H1 (cell line): ENCODE results near the gene SOX12. TPM values are rescaled to one million over a fixed set of nuclear protein-coding genes. Genes with fewer than 3 reads are reported as not detected.

Source experiments
- CTCF ChIA-PET: fragments of 300-600 bp; sonication (Branson Sonifier 250); formaldehyde crosslinking; loops from one replicate; lab custom pipeline; 2021; ENCODE audit not compliant: partially characterized antibody; lab: Charles Lee
- POLR2A ChIA-PET: fragments of 300-600 bp; sonication (Branson Sonifier 250); formaldehyde crosslinking; loops from one replicate; lab custom pipeline; 2021; ENCODE audit warnings: inconsistent platforms; ENCODE audit not compliant: partially characterized antibody; lab: Charles Lee
- DNase-seq, 2 experiments: peaks; one replicate each; pipeline versions ENCODE4 v3.0.0 to v3.0.0-alpha.2; 2010 to 2022; ENCODE audit warnings: low spot score in 2 of 2, low read depth in 1 of 2, mixed read lengths in 1 of 2
- FAIRE-seq: peaks from 2 replicates; lab custom pipeline; 2011; peaks lifted over from hg19 to GRCh38; lab: Jason Lieb, UNC
- H2AFZ ChIP-seq: 2 replicates; pipeline ENCODE4 v1.8.1; 2012; ENCODE audit warnings: low read length, inconsistent platforms
- H2AK5ac ChIP-seq: 2 replicates; pipeline ENCODE4 v1.6.1; 2013; ENCODE audit warnings: low read depth, low read length
- H2BK120ac ChIP-seq: replicated peaks from 2 replicates; pipeline ENCODE3; 2013; ENCODE audit warnings: low read depth, low read length, inconsistent platforms
- H2BK12ac ChIP-seq: 2 replicates; pipeline ENCODE4 v1.6.1; 2013; ENCODE audit warnings: low read depth, low read length
- H2BK15ac ChIP-seq: 2 replicates; pipeline ENCODE4 v1.6.1; 2013; ENCODE audit warnings: low read length
- H2BK20ac ChIP-seq: 2 replicates; pipeline ENCODE4 v1.6.1; 2013; ENCODE audit warnings: low read length
- H2BK5ac ChIP-seq: 2 replicates; pipeline ENCODE4 v1.6.1; 2013; ENCODE audit warnings: low read depth, low read length
- H3K14ac ChIP-seq: 2 replicates; pipeline ENCODE4 v1.6.1; 2013; ENCODE audit warnings: inconsistent platforms; ENCODE audit not compliant: insufficient read length
- H3K18ac ChIP-seq: 2 replicates; pipeline ENCODE4 v1.6.1; 2013; ENCODE audit warnings: low read length; ENCODE audit errors: extremely low read depth
- H3K23ac ChIP-seq: 2 replicates; pipeline ENCODE4 v1.6.1; 2013; ENCODE audit warnings: inconsistent platforms; ENCODE audit not compliant: insufficient read length
- H3K23me2 ChIP-seq: 2 replicates; pipeline ENCODE4 v1.6.1; 2013; ENCODE audit warnings: low read depth, low read length
- H3K27ac ChIP-seq: 2 replicates; pipeline ENCODE4 v1.6.1; 2011; ENCODE audit warnings: low read depth, low read length, inconsistent platforms
- H3K27me3 ChIP-seq, 4 experiments: replicated peaks in 1 of 4; 1 replicate in 1 of 4; 2 replicates in 3 of 4; pipeline versions ENCODE4 v1.6.1 to v1.8.1; 2011 to 2013; ENCODE audit warnings: low read length in 3 of 4, mild to moderate bottlenecking in 3 of 4, inconsistent platforms in 2 of 4, mixed read lengths in 2 of 4, moderate library complexity in 1 of 4; ENCODE audit not compliant: control insufficient read depth in 3 of 4, insufficient read depth in 3 of 4; ENCODE audit errors: extremely low read depth in 1 of 4
- H3K36me3 ChIP-seq, 4 experiments: 2 replicates each; pipeline versions ENCODE4 v1.6.1 to v1.8.1; 2011 to 2013; ENCODE audit warnings: mild to moderate bottlenecking in 4 of 4, low read length in 3 of 4, moderate library complexity in 2 of 4, control low read depth in 1 of 4, inconsistent platforms in 1 of 4; ENCODE audit not compliant: insufficient read depth in 4 of 4, control insufficient read depth in 2 of 4
- H3K4ac ChIP-seq: replicated peaks from 2 replicates; pipeline ENCODE3; 2013; ENCODE audit warnings: low read length, low read depth, mixed read lengths, inconsistent platforms; ENCODE audit not compliant: insufficient read length
- H3K4me1 ChIP-seq, 4 experiments: replicated peaks in 1 of 4; 1 replicate in 1 of 4; 2 replicates in 3 of 4; pipeline versions ENCODE4 v1.6.1 to v1.8.1; 2011 to 2013; ENCODE audit warnings: low read length in 3 of 4, inconsistent platforms in 2 of 4, mixed read lengths in 1 of 4; ENCODE audit not compliant: insufficient read depth in 4 of 4, control insufficient read depth in 3 of 4
- H3K4me2 ChIP-seq, 2 experiments: 2 replicates each; pipeline versions ENCODE4 v1.6.1 to v1.8.1; 2011 to 2013; ENCODE audit warnings: low read depth in 2 of 2, low read length in 2 of 2, control low read depth in 1 of 2, inconsistent platforms in 1 of 2, mild to moderate bottlenecking in 1 of 2; ENCODE audit not compliant: insufficient read depth in 1 of 2
- H3K4me3 ChIP-seq, 4 experiments: fragments of 200-600, 300-600 bp in 1 of 4; sonication (generic), shearing (Covaris generic), sonication (Bioruptor Twin) in 1 of 4; 2 replicates each; pipeline versions ENCODE4 v1.5.1 to v1.8.1; 2011 to 2016; ENCODE audit warnings: low read length in 4 of 4, low read depth in 3 of 4, control low read depth in 2 of 4, inconsistent platforms in 2 of 4, mild to moderate bottlenecking in 2 of 4, mixed read lengths in 1 of 4, moderate library complexity in 1 of 4; ENCODE audit not compliant: insufficient read depth in 2 of 4; ENCODE audit errors: extremely low read depth in 1 of 4
- H3K56ac ChIP-seq: replicated peaks from 2 replicates; pipeline ENCODE3; 2013; ENCODE audit warnings: low read depth, mild to moderate bottlenecking, mixed read lengths, low read length, inconsistent platforms; ENCODE audit not compliant: insufficient read length
- H3K79me1 ChIP-seq: 2 replicates; pipeline ENCODE4 v1.6.1; 2013; ENCODE audit warnings: low read depth, low read length, control low read depth
- H3K79me2 ChIP-seq, 2 experiments: 2 replicates each; pipeline versions ENCODE4 v1.6.1 to v1.8.1; 2012 to 2013; ENCODE audit warnings: low read length in 2 of 2, mild to moderate bottlenecking in 2 of 2, inconsistent platforms in 1 of 2; ENCODE audit not compliant: insufficient read depth in 2 of 2, control insufficient read depth in 1 of 2
- H3K9ac ChIP-seq, 4 experiments: replicated peaks in 1 of 4; 1 replicate in 1 of 4; 2 replicates in 3 of 4; pipeline versions ENCODE4 v1.6.1 to v1.8.1; 2011 to 2013; ENCODE audit warnings: low read depth in 3 of 4, low read length in 3 of 4, control low read depth in 2 of 4, mild to moderate bottlenecking in 2 of 4, moderate library complexity in 2 of 4, inconsistent platforms in 1 of 4; ENCODE audit errors: extremely low read depth in 1 of 4
- H3K9me3 ChIP-seq, 2 experiments: 2 replicates each; pipeline versions ENCODE4 v1.6.1 to v1.8.1; 2012 to 2013; ENCODE audit warnings: mild to moderate bottlenecking in 2 of 2, moderate library complexity in 2 of 2, control low read depth in 1 of 2, inconsistent platforms in 1 of 2, low read depth in 1 of 2, low read length in 1 of 2, mixed read lengths in 1 of 2; ENCODE audit not compliant: insufficient read depth in 2 of 2
- H4K20me1 ChIP-seq, 2 experiments: replicated peaks in 1 of 2; 2 replicates each; pipeline versions ENCODE3 to v1.8.1; 2011 to 2013; ENCODE audit warnings: inconsistent platforms in 2 of 2, low read length in 2 of 2, mild to moderate bottlenecking in 1 of 2; ENCODE audit not compliant: insufficient read depth in 2 of 2, control insufficient read depth in 1 of 2
- H4K5ac ChIP-seq: 2 replicates; pipeline ENCODE4 v1.6.1; 2013; ENCODE audit warnings: low read length, low read depth, mixed read lengths, inconsistent platforms; ENCODE audit not compliant: insufficient read length
- H4K8ac ChIP-seq: 2 replicates; pipeline ENCODE4 v1.8.0; 2013; ENCODE audit warnings: mild to moderate bottlenecking, moderate library complexity, low read length, inconsistent platforms; ENCODE audit not compliant: insufficient read depth; ENCODE audit errors: extremely low read depth
- H4K91ac ChIP-seq: replicated peaks from 2 replicates; pipeline ENCODE3; 2013; ENCODE audit warnings: low read length, mixed read lengths, inconsistent platforms; ENCODE audit not compliant: insufficient read length
- CTCF ChIP-seq, 3 experiments: IDR thresholded peaks; 1 replicate in 2 of 3; 2 replicates in 1 of 3; pipeline versions ENCODE4 v1.5.1 to v1.6.1; 2011; ENCODE audit warnings: low read length in 3 of 3, mild to moderate bottlenecking in 3 of 3, inconsistent platforms in 2 of 3, low read depth in 1 of 3, moderate library complexity in 1 of 3; ENCODE audit not compliant: insufficient read depth in 1 of 3; ENCODE audit errors: control extremely low read depth in 1 of 3
- EP300 ChIP-seq, 2 experiments: IDR thresholded peaks; 1 replicate in 1 of 2; 2 replicates in 1 of 2; pipeline ENCODE4 v1.6.1; 2011 to 2012; ENCODE audit warnings: low read depth in 2 of 2, low read length in 2 of 2, mild to moderate bottlenecking in 2 of 2, borderline replicate concordance in 1 of 2, inconsistent platforms in 1 of 2, moderate library complexity in 1 of 2
- FOSL1 ChIP-seq: IDR thresholded peaks from 2 replicates; pipeline ENCODE4 v1.6.1; 2011; ENCODE audit warnings: mild to moderate bottlenecking, low read depth, low read length, moderate library complexity; ENCODE audit not compliant: insufficient read depth
- GTF2F1 ChIP-seq: IDR thresholded peaks from 2 replicates; pipeline ENCODE4 v1.6.1; 2012; ENCODE audit warnings: low read depth, low read length, improper control_type of control experiment, borderline replicate concordance
- RBBP5 ChIP-seq: IDR thresholded peaks from 2 replicates; pipeline ENCODE4 v1.7.1; 2012; ENCODE audit warnings: low read depth, mild to moderate bottlenecking, inconsistent platforms, low read length, moderate library complexity, borderline replicate concordance
- SIX5 ChIP-seq: IDR thresholded peaks from 2 replicates; pipeline ENCODE4 v1.6.1; 2011; ENCODE audit warnings: mild to moderate bottlenecking, low read depth, low read length
- USF2 ChIP-seq: IDR thresholded peaks from 2 replicates; pipeline ENCODE4 v1.6.1; 2011; ENCODE audit warnings: low read length, improper control_type of control experiment
- WGBS, 2 experiments: shearing (Covaris generic) in 1 of 2; methylation state at CpG; one replicate each; pipeline versions ENCODE4 v1.1.6 to v1.1.7; 2013 to 2015; ENCODE audit warnings: low lambda C conversion rate in 2 of 2, mixed read lengths in 2 of 2, inconsistent platforms in 1 of 2, low coverage in 1 of 2, missing lambda C conversion rate in 1 of 2; ENCODE audit not compliant: insufficient replicate concordance in 2 of 2, insufficient coverage in 1 of 2, insufficient read length in 1 of 2; ENCODE audit errors: extremely low coverage in 1 of 2, missing lambda C conversion rate in 1 of 2; 5-methylcytosine and 5-hydroxymethylcytosine counted together
- polyA plus RNA-seq, 7 experiments: library from polyadenylated mRNA; depleted of rRNA in 3 of 7; stranded (reverse) in 5 of 7; unstranded in 2 of 7; fragments of >200 nt in 5 of 7; fragments of 200-250 nt in 2 of 7; gene quantifications; 1 replicate in 5 of 7; 2 replicates in 1 of 7; 4 replicates in 1 of 7; pipeline versions ENCODE4 v1.2.1 to v1.2.3, GENCODE V29; 2011 to 2013; ENCODE audit warnings: missing spikeins in 2 of 7, mixed read lengths in 2 of 7
- total RNA-seq: library from RNA; stranded (reverse); fragmentation: NEBNext Ultra II Directional; extraction: Animal tissue kit (Norgen Biotek cat#: 25700); gene quantifications from 2 replicates; pipeline ENCODE4 v1.2.1, GENCODE V29; 2021

SOX12 gene
- total and polyA plus RNA-seq, 2 of the 8 experiments (the other 6 are each of a cell fraction or from before 2014, with no cell fraction given): 6.4 to 63.0 TPM

- ChIA-PET CTCF (interaction anchor here (2.9 kb wide), 1 partner anchor 11 kb away, joined by 9 read pairs; no protein-coding TSS in a partner anchor), POLR2A (interaction anchor here (0.6 to 1.7 kb wide), 6 partner anchors 8 to 77 kb away, joined by 3 to 5 read pairs (median 4); partner anchors contain the start of gene SOX12)
- DNase-seq: no peak
- Histone ChIP-seq H3K18ac (no peak overlapping the region), H3K23me2 (peaks cover 5% of the 10 kb centered on the region), H3K4ac (no peak overlapping the region), H4K8ac (no peak overlapping the region), H2BK20ac (no peak overlapping the region), H4K20me1 (no peaks in the 10 kb centered on the region), H2BK12ac (no peak overlapping the region), H3K27ac (no peak overlapping the region), H3K4me3 (peak overlapping the region in 3 of 4 experiments; percentile 74 to 85 (median 82); a peak in 4 of 8 replicates), H3K4me2 (peak overlapping the region; percentile 72 to 78; a peak in 3 of 4 replicates), H4K5ac (no peak overlapping the region), H2AFZ (no peak overlapping the region), H3K27me3 (0 out of 7 replicates have a peak, but pooled peaks cover 0 to 2% (median 0%) of the 10 kb centered on the region in 4 experiments), H3K14ac (no peak overlapping the region), H3K79me2 (peaks cover 0 to 4% of the 10 kb centered on the region in 2 experiments; a peak in 1 of 4 replicates), H3K36me3 (no peaks in the 10 kb centered on the region), H3K9ac (no peak overlapping the region), H2AK5ac (no peak overlapping the region), H3K56ac (no peak overlapping the region), H3K23ac (no peak overlapping the region), H3K79me1 (no peaks in the 10 kb centered on the region), H2BK15ac (no peak overlapping the region), H3K9me3 (no peaks in the 10 kb centered on the region), H2BK120ac (no peak overlapping the region), H4K91ac (no peak overlapping the region), H2BK5ac (no peak overlapping the region), H3K4me1 (peaks cover 0 to 5% (median 4%) of the 10 kb centered on the region in 4 experiments; a peak in 5 of 7 replicates)
- no peak for FAIRE-seq
- WGBS, 2 experiments: 86% methylated on average over 3 of the region's 3 CpGs; no CpG with 5 or more reads in 1 of the 2 experiments
- TF ChIP-seq FOSL1: no peak
- TF ChIP-seq EP300 (IDR thresholded peaks at IDR 0.05; ENCODE audit: borderline replicate concordance in 1 of 2, low read depth in 2 of 2, low read length in 2 of 2): no peak
- peak; percentile 49 for TF ChIP-seq SIX5
- peak; percentile 50; the same call in 1 of the 2 replicates for TF ChIP-seq USF2
- no peak for TF ChIP-seq RBBP5
- no peak for TF ChIP-seq GTF2F1
- no peak for TF ChIP-seq CTCF (IDR thresholded peaks at IDR 0.05; ENCODE audit: control extremely low read depth in 1 of 3, insufficient read depth in 1 of 3, low read depth in 1 of 3, low read length in 3 of 3)
These were observed 36.2 kb upstream of the SOX12 start for GRCh38 chr20:288956-289692.
